GM12872 (cell line): ENCODE measurements around the gene PGM1.

Experiments used
- CTCF ChIP-seq: IDR thresholded peaks from 3 replicates; pipeline ENCODE4 v1.5.1; 2011; ENCODE audit warnings: low read depth, mild to moderate bottlenecking, low read length, moderate library complexity; ENCODE audit not compliant: insufficient read depth

The PGM1 gene

GRCh38 chr1:63665824-63666223 is 72.6 kb downstream of the PGM1 start:
- TF ChIP-seq CTCF: no peak

- no peak for TF ChIP-seq CTCF
These were observed 75.1 kb downstream of the PGM1 start for GRCh38 chr1:63668298-63668697.

GRCh38 chr1:63669151-63669961 is 76.1 kb downstream of the PGM1 start:
- no peak for TF ChIP-seq CTCF

GRCh38 chr1:63670164-63670563 is 77.0 kb downstream of the PGM1 start:
- TF ChIP-seq CTCF: no peak

- no peak for TF ChIP-seq CTCF
These were observed 78.3 kb downstream of the PGM1 start for GRCh38 chr1:63671514-63671913.

- peak; percentile 68 for TF ChIP-seq CTCF
These were observed 81.1 kb downstream of the PGM1 start for GRCh38 chr1:63674238-63674864.

- TF ChIP-seq CTCF: no peak
These were observed 81.7 kb downstream of the PGM1 start for GRCh38 chr1:63674865-63675419.
